SK-N-SH treated with all-trans-retinoic acid at 6 μM for 48 hours (cell line): ENCODE results near the gene ABHD17C.

Experiments used
- ATAC-seq: fragments of 200-7000 bp; cut with Tn5 transposase; 3 replicates; pipeline ENCODE4 v1.9.1; 2020; ENCODE audit warnings: mild to moderate bottlenecking, moderate library complexity
- ARNTL ChIP-seq: fragments of 450-650 bp; formaldehyde crosslinking; IDR thresholded peaks from 2 replicates; pipeline ENCODE4 v1.5.0; 2020; ENCODE audit warnings: low read depth, mild to moderate bottlenecking, moderate library complexity, borderline replicate concordance
- BACH2 ChIP-seq: fragments of 250-450 bp; sonication (Bioruptor Pico); IDR thresholded peaks from 2 replicates; pipeline ENCODE4 v1.9.0; 2021; ENCODE audit warnings: mild to moderate bottlenecking, borderline replicate concordance
- CREB5 ChIP-seq: fragments of 250-450 bp; sonication (Bioruptor Pico); IDR thresholded peaks from 2 replicates; pipeline ENCODE4 v1.5.1; 2020; ENCODE audit warnings: low read depth, mild to moderate bottlenecking, moderate library complexity
- CSRNP3 ChIP-seq: fragments of 250-450 bp; sonication (Bioruptor Pico); IDR thresholded peaks from 2 replicates; pipeline ENCODE4 v1.5.1; 2021; ENCODE audit warnings: mild to moderate bottlenecking, moderate library complexity
- ESRRG ChIP-seq: fragments of 250-450 bp; sonication (Bioruptor Pico); IDR thresholded peaks from 2 replicates; pipeline ENCODE4 v1.6.1; 2021; ENCODE audit warnings: mild to moderate bottlenecking
- GLIS3 ChIP-seq: fragments of 250-450 bp; sonication (Bioruptor Pico); IDR thresholded peaks from 2 replicates; pipeline ENCODE4 v1.5.0; 2020; ENCODE audit warnings: mild to moderate bottlenecking, moderate library complexity
- ISL1 ChIP-seq: fragments of 250-450 bp; sonication (Bioruptor Pico); IDR thresholded peaks from 2 replicates; pipeline ENCODE4 v2.1.2; 2022; ENCODE audit warnings: mild to moderate bottlenecking, moderate library complexity
- OSR1 ChIP-seq: fragments of 250-450 bp; sonication (Bioruptor Pico); IDR thresholded peaks from 2 replicates; pipeline ENCODE4 v1.8.0; 2022; ENCODE audit warnings: moderate library complexity, mild to moderate bottlenecking, inconsistent platforms
- PPARA ChIP-seq: fragments of 250-450 bp; sonication (Bioruptor Pico); IDR thresholded peaks from 2 replicates; pipeline ENCODE4 v1.5.0; 2020; ENCODE audit warnings: mild to moderate bottlenecking, borderline replicate concordance
- RARB ChIP-seq: fragments of 250-450 bp; sonication (Bioruptor Pico); IDR thresholded peaks from 2 replicates; pipeline ENCODE4 v1.8.0; 2021; ENCODE audit warnings: mild to moderate bottlenecking, moderate library complexity
- SNAI2 ChIP-seq: fragments of 250-450 bp; sonication (Bioruptor Pico); IDR thresholded peaks from 2 replicates; pipeline ENCODE4 v1.5.0; 2020; ENCODE audit warnings: mild to moderate bottlenecking, moderate library complexity
- TCF4 ChIP-seq: fragments of 250-450 bp; sonication (Bioruptor Pico); IDR thresholded peaks from 2 replicates; pipeline ENCODE4 v1.8.0; 2021; ENCODE audit warnings: mild to moderate bottlenecking, moderate library complexity, borderline replicate concordance
- TOX ChIP-seq: fragments of 250-450 bp; sonication (Bioruptor Pico); IDR thresholded peaks from 2 replicates; pipeline ENCODE4 v1.8.0; 2021; ENCODE audit warnings: mild to moderate bottlenecking, moderate library complexity, borderline replicate concordance
- ZC3H10 ChIP-seq: fragments of 250-450 bp; sonication (Bioruptor Pico); IDR thresholded peaks from 2 replicates; pipeline ENCODE4 v1.5.1; 2021; ENCODE audit warnings: mild to moderate bottlenecking, moderate library complexity
- ZFP3 ChIP-seq: fragments of 250-450 bp; sonication (Bioruptor Pico); IDR thresholded peaks from 2 replicates; pipeline ENCODE4 v1.5.0; 2020; ENCODE audit warnings: mild to moderate bottlenecking, moderate library complexity
- ZFP30 ChIP-seq: fragments of 450-650 bp; formaldehyde crosslinking; IDR thresholded peaks from 2 replicates; pipeline ENCODE4 v1.5.0; 2022; ENCODE audit warnings: mild to moderate bottlenecking, moderate library complexity
- ZNF8 ChIP-seq: fragments of 450-650 bp; formaldehyde crosslinking; IDR thresholded peaks from 2 replicates; pipeline ENCODE4 v1.5.0; 2020; ENCODE audit warnings: mild to moderate bottlenecking, moderate library complexity
- TF ChIP-seq, protein P1 (sequence below): fragments of 250-450 bp; sonication (Bioruptor Pico); IDR thresholded peaks from 2 replicates; pipeline ENCODE4 v1.8.0; 2020; ENCODE audit warnings: mild to moderate bottlenecking, moderate library complexity, borderline replicate concordance
- TF ChIP-seq, protein P2 (sequence below): fragments of 250-450 bp; sonication (Bioruptor Pico); IDR thresholded peaks from 2 replicates; pipeline ENCODE4 v1.5.0; 2020; ENCODE audit warnings: mild to moderate bottlenecking, moderate library complexity
- TF ChIP-seq, protein P3 (sequence below): fragments of 250-450 bp; sonication (Bioruptor Pico); IDR thresholded peaks from 2 replicates; pipeline ENCODE4 v1.8.0; 2021; ENCODE audit warnings: low read depth, mild to moderate bottlenecking, moderate library complexity, borderline replicate concordance

Gene ABHD17C

GRCh38 chr15:80665151-80665550 lies 30.0 kb upstream of the ABHD17C start:
- TF ChIP-seq PPARA (no peak), TCF4 (no peak), CSRNP3 (no peak), ZFP3 (no peak), ARNTL (CRISPR knock-in tag) (no peak), ZFP30 (CRISPR knock-in tag) (no peak), ZC3H10 (CRISPR knock-in tag) (no peak), BACH2 (CRISPR knock-in tag) (no peak), ISL1 (CRISPR knock-in tag) (no peak), ESRRG (no peak), CREB5 (no peak)
- TF ChIP-seq, protein P1, sequence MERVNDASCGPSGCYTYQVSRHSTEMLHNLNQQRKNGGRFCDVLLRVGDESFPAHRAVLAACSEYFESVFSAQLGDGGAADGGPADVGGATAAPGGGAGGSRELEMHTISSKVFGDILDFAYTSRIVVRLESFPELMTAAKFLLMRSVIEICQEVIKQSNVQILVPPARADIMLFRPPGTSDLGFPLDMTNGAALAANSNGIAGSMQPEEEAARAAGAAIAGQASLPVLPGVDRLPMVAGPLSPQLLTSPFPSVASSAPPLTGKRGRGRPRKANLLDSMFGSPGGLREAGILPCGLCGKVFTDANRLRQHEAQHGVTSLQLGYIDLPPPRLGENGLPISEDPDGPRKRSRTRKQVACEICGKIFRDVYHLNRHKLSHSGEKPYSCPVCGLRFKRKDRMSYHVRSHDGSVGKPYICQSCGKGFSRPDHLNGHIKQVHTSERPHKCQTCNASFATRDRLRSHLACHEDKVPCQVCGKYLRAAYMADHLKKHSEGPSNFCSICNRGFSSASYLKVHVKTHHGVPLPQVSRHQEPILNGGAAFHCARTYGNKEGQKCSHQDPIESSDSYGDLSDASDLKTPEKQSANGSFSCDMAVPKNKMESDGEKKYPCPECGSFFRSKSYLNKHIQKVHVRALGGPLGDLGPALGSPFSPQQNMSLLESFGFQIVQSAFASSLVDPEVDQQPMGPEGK (CRISPR knock-in tag), result no peak
- TF ChIP-seq, protein P2, sequence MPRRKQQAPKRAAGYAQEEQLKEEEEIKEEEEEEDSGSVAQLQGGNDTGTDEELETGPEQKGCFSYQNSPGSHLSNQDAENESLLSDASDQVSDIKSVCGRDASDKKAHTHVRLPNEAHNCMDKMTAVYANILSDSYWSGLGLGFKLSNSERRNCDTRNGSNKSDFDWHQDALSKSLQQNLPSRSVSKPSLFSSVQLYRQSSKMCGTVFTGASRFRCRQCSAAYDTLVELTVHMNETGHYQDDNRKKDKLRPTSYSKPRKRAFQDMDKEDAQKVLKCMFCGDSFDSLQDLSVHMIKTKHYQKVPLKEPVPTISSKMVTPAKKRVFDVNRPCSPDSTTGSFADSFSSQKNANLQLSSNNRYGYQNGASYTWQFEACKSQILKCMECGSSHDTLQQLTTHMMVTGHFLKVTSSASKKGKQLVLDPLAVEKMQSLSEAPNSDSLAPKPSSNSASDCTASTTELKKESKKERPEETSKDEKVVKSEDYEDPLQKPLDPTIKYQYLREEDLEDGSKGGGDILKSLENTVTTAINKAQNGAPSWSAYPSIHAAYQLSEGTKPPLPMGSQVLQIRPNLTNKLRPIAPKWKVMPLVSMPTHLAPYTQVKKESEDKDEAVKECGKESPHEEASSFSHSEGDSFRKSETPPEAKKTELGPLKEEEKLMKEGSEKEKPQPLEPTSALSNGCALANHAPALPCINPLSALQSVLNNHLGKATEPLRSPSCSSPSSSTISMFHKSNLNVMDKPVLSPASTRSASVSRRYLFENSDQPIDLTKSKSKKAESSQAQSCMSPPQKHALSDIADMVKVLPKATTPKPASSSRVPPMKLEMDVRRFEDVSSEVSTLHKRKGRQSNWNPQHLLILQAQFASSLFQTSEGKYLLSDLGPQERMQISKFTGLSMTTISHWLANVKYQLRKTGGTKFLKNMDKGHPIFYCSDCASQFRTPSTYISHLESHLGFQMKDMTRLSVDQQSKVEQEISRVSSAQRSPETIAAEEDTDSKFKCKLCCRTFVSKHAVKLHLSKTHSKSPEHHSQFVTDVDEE (CRISPR knock-in tag), result no peak
- TF ChIP-seq, protein P3, sequence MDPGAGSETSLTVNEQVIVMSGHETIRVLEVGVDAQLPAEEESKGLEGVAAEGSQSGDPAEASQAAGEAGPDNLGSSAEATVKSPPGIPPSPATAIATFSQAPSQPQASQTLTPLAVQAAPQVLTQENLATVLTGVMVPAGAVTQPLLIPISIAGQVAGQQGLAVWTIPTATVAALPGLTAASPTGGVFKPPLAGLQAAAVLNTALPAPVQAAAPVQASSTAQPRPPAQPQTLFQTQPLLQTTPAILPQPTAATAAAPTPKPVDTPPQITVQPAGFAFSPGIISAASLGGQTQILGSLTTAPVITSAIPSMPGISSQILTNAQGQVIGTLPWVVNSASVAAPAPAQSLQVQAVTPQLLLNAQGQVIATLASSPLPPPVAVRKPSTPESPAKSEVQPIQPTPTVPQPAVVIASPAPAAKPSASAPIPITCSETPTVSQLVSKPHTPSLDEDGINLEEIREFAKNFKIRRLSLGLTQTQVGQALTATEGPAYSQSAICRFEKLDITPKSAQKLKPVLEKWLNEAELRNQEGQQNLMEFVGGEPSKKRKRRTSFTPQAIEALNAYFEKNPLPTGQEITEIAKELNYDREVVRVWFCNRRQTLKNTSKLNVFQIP (CRISPR knock-in tag), result no peak
- TF ChIP-seq, all 23 proteins: peak for 0
- no peak for ATAC-seq

DNA sequence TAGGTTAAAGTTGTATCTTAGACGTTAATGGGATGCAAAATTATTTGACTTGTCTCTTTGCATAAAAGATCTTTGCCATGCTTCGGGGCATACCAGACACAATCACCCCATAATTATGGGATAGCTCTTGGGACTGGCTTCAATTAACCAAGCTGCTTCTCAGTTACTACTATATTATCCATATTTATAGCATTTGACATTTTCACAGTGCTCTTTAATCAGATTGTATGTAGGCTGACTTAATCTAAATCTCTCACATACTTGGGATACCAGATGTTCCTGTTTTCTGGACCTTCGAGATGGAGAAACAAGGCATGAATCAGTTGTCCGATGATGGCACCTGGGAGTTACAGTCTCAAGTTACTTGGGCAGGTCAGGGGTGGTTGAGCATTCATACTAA lies 27.2 kb upstream of the ABHD17C start:
- TF ChIP-seq ISL1 (CRISPR knock-in tag) (0 out of 2 replicates have a peak, but pooled peaks have one; percentile 11), ZFP30 (CRISPR knock-in tag) (no peak)
- peak; percentile 65 for ATAC-seq

- peak; percentile 79 for TF ChIP-seq ISL1 (CRISPR knock-in tag)
- TF ChIP-seq CSRNP3, result no peak
- TF ChIP-seq, all 23 proteins: peak for 1
- ATAC-seq, result peak; percentile 68
Observed at GRCh38 chr15:80668546-80669236, 26.4 kb upstream of the ABHD17C start.

- peak; percentile 61 for ATAC-seq
- TF ChIP-seq PPARA (no peak), GLIS3 (CRISPR knock-in tag) (no peak), BACH2 (CRISPR knock-in tag) (no peak), TOX (no peak), SNAI2 (CRISPR knock-in tag) (no peak), ZNF8 (CRISPR knock-in tag) (no peak), CSRNP3 (no peak), ISL1 (CRISPR knock-in tag) (no peak), CREB5 (no peak), OSR1 (CRISPR knock-in tag) (no peak), RARB (CRISPR knock-in tag) (no peak)
Observed at GRCh38 chr15:80669663-80670273, 25.3 kb upstream of the ABHD17C start.
